HEK293 (cell line): ENCODE results near the gene PVALEF.
A peak's percentile ranks its signal among the peaks of the same experiment; 100 is the strongest.

Experiments
- CTCF ChIA-PET: fragments of 350-600 bp; formaldehyde crosslinking; extraction: SDS; loops from one replicate; lab custom pipeline; 2021; ENCODE audit warnings: antibody characterized with exemption; lab: Yijun Ruan, JAX
- POLR2A ChIA-PET: fragments of 300-600 bp; formaldehyde crosslinking; extraction: SDS; loops from one replicate; lab custom pipeline; 2020; ENCODE audit warnings: antibody characterized with exemption, inconsistent platforms; lab: Yijun Ruan, JAX
- H3K27ac ChIP-seq: fragments of 200-500 bp; sonication (Bioruptor generic); 2 replicates; pipeline ENCODE4 v1.5.1; 2014; ENCODE audit warnings: low read depth, low read length, control low read depth, inconsistent platforms; ENCODE audit errors: extremely low read depth
- H3K36me3 ChIP-seq, 2 experiments: fragments of 200-500 bp in 1 of 2; sonication (Bioruptor generic) in 1 of 2; 1 replicate in 1 of 2; 2 replicates in 1 of 2; pipeline ENCODE4 v1.5.1; 2014 to 2017; ENCODE audit warnings: inconsistent platforms in 2 of 2, low read length in 2 of 2; ENCODE audit not compliant: control insufficient read depth in 2 of 2, insufficient read depth in 1 of 2
- H3K4me1 ChIP-seq: fragments of 200-500 bp; sonication (Bioruptor generic); 2 replicates; pipeline ENCODE4 v1.5.1; 2014; ENCODE audit warnings: mild to moderate bottlenecking, low read length, inconsistent platforms; ENCODE audit not compliant: control insufficient read depth, insufficient read depth
- H3K4me3 ChIP-seq: 2 replicates; pipeline ENCODE4 v1.5.1; 2011; ENCODE audit warnings: low read depth, mild to moderate bottlenecking, control low read depth, low read length, moderate library complexity
- H3K9me3 ChIP-seq: fragments of 200-500 bp; sonication (Bioruptor generic); 2 replicates; pipeline ENCODE4 v1.5.1; 2014; ENCODE audit warnings: low read depth, low read length, inconsistent platforms; ENCODE audit not compliant: control insufficient read depth, insufficient read depth
- ELK4 ChIP-seq: IDR thresholded peaks from 2 replicates; pipeline ENCODE4 v1.6.1; 2011; ENCODE audit warnings: mild to moderate bottlenecking, low read depth, low read length, borderline replicate concordance
- IKZF3 ChIP-seq: fragments of 450-650 bp; IDR thresholded peaks from 2 replicates; pipeline ENCODE4 v1.5.0; 2018; ENCODE audit warnings: missing biosample characterization, mild to moderate bottlenecking, missing genetic modification characterization, moderate library complexity
- MEIS1 ChIP-seq: sonication (generic); formaldehyde crosslinking; IDR thresholded peaks from 2 replicates; pipeline ENCODE4 v1.8.1; 2022; ENCODE audit warnings: missing genetic modification reagents, mild to moderate bottlenecking, borderline replicate concordance
- PRDM1 ChIP-seq: fragments of 450-650 bp; formaldehyde crosslinking; IDR thresholded peaks from 2 replicates; pipeline ENCODE4; 2016; ENCODE audit warnings: missing biosample characterization, missing genetic modification characterization
- REPIN1 ChIP-seq: fragments of 450-650 bp; formaldehyde crosslinking; IDR thresholded peaks from 2 replicates; pipeline ENCODE4 v1.5.1; 2017; ENCODE audit warnings: missing biosample characterization, missing genetic modification characterization, low read depth
- SALL2 ChIP-seq: fragments of 450-650 bp; formaldehyde crosslinking; IDR thresholded peaks from 2 replicates; pipeline ENCODE4 v1.5.0; 2017; ENCODE audit warnings: missing biosample characterization, mild to moderate bottlenecking, missing genetic modification characterization, borderline replicate concordance
- SP7 ChIP-seq: fragments of 450-650 bp; formaldehyde crosslinking; IDR thresholded peaks from 2 replicates; pipeline ENCODE4 v1.5.1; 2016; ENCODE audit warnings: missing biosample characterization, missing genetic modification characterization
- ZEB2 ChIP-seq: fragments of 450-650 bp; formaldehyde crosslinking; IDR thresholded peaks from 2 replicates; pipeline ENCODE4 v1.5.1; 2016; ENCODE audit warnings: missing biosample characterization, missing genetic modification characterization
- ZFP41 ChIP-seq: fragments of 450-650 bp; formaldehyde crosslinking; IDR thresholded peaks from 2 replicates; pipeline ENCODE4 v1.5.1; 2016; ENCODE audit warnings: missing biosample characterization, missing genetic modification characterization, borderline replicate concordance
- ZNF132 ChIP-seq: fragments of 450-650 bp; formaldehyde crosslinking; IDR thresholded peaks from 2 replicates; pipeline ENCODE4 v1.5.1; 2017; ENCODE audit warnings: missing biosample characterization, missing genetic modification characterization, borderline replicate concordance
- ZNF138 ChIP-seq: fragments of 450-650 bp; formaldehyde crosslinking; IDR thresholded peaks from 2 replicates; pipeline ENCODE4 v1.5.1; 2016; ENCODE audit warnings: missing biosample characterization, missing genetic modification characterization, borderline replicate concordance
- ZNF157 ChIP-seq: fragments of 450-650 bp; formaldehyde crosslinking; IDR thresholded peaks from 2 replicates; pipeline ENCODE4 v1.5.1; 2016; ENCODE audit warnings: missing biosample characterization, missing genetic modification characterization
- ZNF2 ChIP-seq: fragments of 450-650 bp; formaldehyde crosslinking; IDR thresholded peaks from 2 replicates; pipeline ENCODE4 v1.5.1; 2016; ENCODE audit warnings: missing biosample characterization, missing genetic modification characterization
- ZNF202 ChIP-seq: fragments of 450-650 bp; formaldehyde crosslinking; IDR thresholded peaks from 2 replicates; pipeline ENCODE4 v1.5.1; 2016; ENCODE audit warnings: missing biosample characterization, missing genetic modification characterization, borderline replicate concordance
- ZNF350 ChIP-seq: fragments of 450-650 bp; formaldehyde crosslinking; IDR thresholded peaks from 2 replicates; pipeline ENCODE4 v1.5.0; 2017; ENCODE audit warnings: missing biosample characterization, mild to moderate bottlenecking, missing genetic modification characterization
- ZNF398 ChIP-seq: fragments of 450-650 bp; formaldehyde crosslinking; IDR thresholded peaks from 2 replicates; pipeline ENCODE4 v1.5.1; 2017; ENCODE audit warnings: missing biosample characterization, missing genetic modification characterization
- ZNF423 ChIP-seq: fragments of 450-650 bp; formaldehyde crosslinking; IDR thresholded peaks from 2 replicates; pipeline ENCODE4 v1.5.1; 2016; ENCODE audit warnings: missing biosample characterization, missing genetic modification characterization
- ZNF426 ChIP-seq: fragments of 450-650 bp; formaldehyde crosslinking; IDR thresholded peaks from 2 replicates; pipeline ENCODE4 v1.5.1; 2017; ENCODE audit warnings: missing biosample characterization, missing genetic modification characterization, mild to moderate bottlenecking, inconsistent platforms, moderate library complexity
- ZNF488 ChIP-seq: fragments of 450-650 bp; formaldehyde crosslinking; IDR thresholded peaks from 2 replicates; pipeline ENCODE4 v1.5.1; 2016; ENCODE audit warnings: missing biosample characterization, missing genetic modification characterization
- ZNF600 ChIP-seq: fragments of 450-650 bp; formaldehyde crosslinking; IDR thresholded peaks from 2 replicates; pipeline ENCODE4 v1.5.1; 2016; ENCODE audit warnings: missing biosample characterization, missing genetic modification characterization
- ZNF664 ChIP-seq: fragments of 450-650 bp; formaldehyde crosslinking; IDR thresholded peaks from 2 replicates; pipeline ENCODE4 v1.5.1; 2016; ENCODE audit warnings: missing biosample characterization, missing genetic modification characterization
- ZNF76 ChIP-seq: fragments of 450-650 bp; formaldehyde crosslinking; IDR thresholded peaks from 2 replicates; pipeline ENCODE4; 2016; ENCODE audit warnings: low read depth, missing biosample characterization, missing genetic modification characterization, borderline replicate concordance
- ZNF768 ChIP-seq: fragments of 450-650 bp; formaldehyde crosslinking; IDR thresholded peaks from 2 replicates; pipeline ENCODE4 v1.5.1; 2018; ENCODE audit warnings: missing biosample characterization, mild to moderate bottlenecking, missing genetic modification characterization
- TF ChIP-seq, protein P1 (sequence below): fragments of 450-650 bp; formaldehyde crosslinking; optimal IDR thresholded peaks from 2 replicates; pipeline ENCODE3; 2016; ENCODE audit warnings: missing biosample characterization, mild to moderate bottlenecking, missing genetic modification characterization
- TF ChIP-seq, protein P2 (sequence below): fragments of 450-650 bp; formaldehyde crosslinking; conservative IDR thresholded peaks from 2 replicates; pipeline ENCODE4 v1.5.1; 2016; ENCODE audit warnings: low read depth, missing biosample characterization, missing genetic modification characterization

PVALEF gene

GRCh38 chr17:81161536-81161935, 3.8 kb upstream of the PVALEF start:
- Histone ChIP-seq H3K4me1 (peaks cover 2% of the 10 kb centered on the region; the same call in 1 of the 2 replicates), H3K4me3 (no peak overlapping the region), H3K27ac (no peak overlapping the region), H3K36me3 (no peaks in the 10 kb centered on the region), H3K9me3 (no peaks in the 10 kb centered on the region)
- ChIA-PET POLR2A (no interaction called here), CTCF (no interaction called here)
- TF ChIP-seq PRDM1 (no peak), SP7 (no peak), ZNF768 (tag by site-specific recombination) (0 out of 2 replicates have a peak, but pooled peaks have one; percentile 44), IKZF3 (tag by site-specific recombination) (no peak), ZNF664 (tag by site-specific recombination) (no peak)

DNA sequence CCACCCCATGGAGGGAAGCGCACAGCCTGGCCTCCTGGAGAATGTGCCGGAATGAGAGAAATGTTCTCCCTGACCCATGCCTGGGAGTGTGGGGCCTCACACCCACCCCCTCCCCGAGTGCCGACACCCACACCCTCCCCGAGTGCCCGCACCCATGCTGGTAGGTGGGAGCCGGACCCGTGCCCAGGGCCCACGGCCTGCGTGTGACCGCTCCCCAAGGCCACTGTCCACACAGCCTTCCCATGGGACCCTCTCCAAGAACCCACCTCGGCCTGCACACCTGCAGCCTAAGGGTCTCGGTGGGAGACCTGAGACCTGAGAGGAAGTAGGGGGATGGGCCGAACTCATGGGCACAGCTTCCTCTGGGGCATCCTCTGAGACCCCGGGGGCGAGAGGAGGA, 3.3 kb upstream of the PVALEF start:
- CTCF ChIA-PET, result no interaction called here
- TF ChIP-seq ELK4 (no peak), ZNF138 (no peak), ZFP41 (no peak), ZNF423 (no peak), ZNF202 (tag by site-specific recombination) (no peak), SALL2 (tag by site-specific recombination) (no peak), ZNF600 (tag by site-specific recombination) (no peak), REPIN1 (tag by site-specific recombination) (no peak), ZEB2 (tag by site-specific recombination) (no peak), ZNF350 (tag by site-specific recombination) (no peak), ZNF2 (tag by site-specific recombination) (no peak)
- TF ChIP-seq, protein P1, sequence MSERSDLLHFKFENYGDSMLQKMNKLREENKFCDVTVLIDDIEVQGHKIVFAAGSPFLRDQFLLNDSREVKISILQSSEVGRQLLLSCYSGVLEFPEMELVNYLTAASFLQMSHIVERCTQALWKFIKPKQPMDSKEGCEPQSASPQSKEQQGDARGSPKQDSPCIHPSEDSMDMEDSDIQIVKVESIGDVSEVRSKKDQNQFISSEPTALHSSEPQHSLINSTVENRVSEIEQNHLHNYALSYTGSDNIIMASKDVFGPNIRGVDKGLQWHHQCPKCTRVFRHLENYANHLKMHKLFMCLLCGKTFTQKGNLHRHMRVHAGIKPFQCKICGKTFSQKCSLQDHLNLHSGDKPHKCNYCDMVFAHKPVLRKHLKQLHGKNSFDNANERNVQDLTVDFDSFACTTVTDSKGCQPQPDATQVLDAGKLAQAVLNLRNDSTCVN (tag by site-specific recombination), result no peak
- TF ChIP-seq, all 188 proteins: peak for 0
- POLR2A ChIA-PET, result interaction anchor here (0.6 kb wide), 1 partner anchor 59 kb away, joined by 3 read pairs; no protein-coding TSS in a partner anchor
- Histone ChIP-seq H3K4me3 (no peak overlapping the region), H3K27ac (no peak overlapping the region), H3K36me3 (no peaks in the 10 kb centered on the region), H3K4me1 (peaks cover 2% of the 10 kb centered on the region; the same call in 1 of the 2 replicates), H3K9me3 (no peaks in the 10 kb centered on the region)

GRCh38 chr17:81162491-81162890, 2.8 kb upstream of the PVALEF start:
- H3K4me3 ChIP-seq, result no peak overlapping the region
- H3K9me3 ChIP-seq, result no peaks in the 10 kb centered on the region
- CTCF ChIA-PET, result no interaction called here
- peaks cover 2% of the 10 kb centered on the region; the same call in 1 of the 2 replicates for H3K4me1 ChIP-seq
- no peak overlapping the region for H3K27ac ChIP-seq
- POLR2A ChIA-PET, result interaction anchor here (0.6 kb wide), 1 partner anchor 59 kb away, joined by 3 read pairs; no protein-coding TSS in a partner anchor
- H3K36me3 ChIP-seq, result no peaks in the 10 kb centered on the region
- no peak for TF ChIP-seq ZNF132 (tag by site-specific recombination)
- no peak for TF ChIP-seq ZNF398 (tag by site-specific recombination)
- no peak for TF ChIP-seq ZNF157 (tag by site-specific recombination)
- TF ChIP-seq MEIS1 (CRISPR knock-in tag), result no peak
- no peak for TF ChIP-seq ZNF426
- no peak for TF ChIP-seq ZNF76 (tag by site-specific recombination)
- TF ChIP-seq, protein P2, sequence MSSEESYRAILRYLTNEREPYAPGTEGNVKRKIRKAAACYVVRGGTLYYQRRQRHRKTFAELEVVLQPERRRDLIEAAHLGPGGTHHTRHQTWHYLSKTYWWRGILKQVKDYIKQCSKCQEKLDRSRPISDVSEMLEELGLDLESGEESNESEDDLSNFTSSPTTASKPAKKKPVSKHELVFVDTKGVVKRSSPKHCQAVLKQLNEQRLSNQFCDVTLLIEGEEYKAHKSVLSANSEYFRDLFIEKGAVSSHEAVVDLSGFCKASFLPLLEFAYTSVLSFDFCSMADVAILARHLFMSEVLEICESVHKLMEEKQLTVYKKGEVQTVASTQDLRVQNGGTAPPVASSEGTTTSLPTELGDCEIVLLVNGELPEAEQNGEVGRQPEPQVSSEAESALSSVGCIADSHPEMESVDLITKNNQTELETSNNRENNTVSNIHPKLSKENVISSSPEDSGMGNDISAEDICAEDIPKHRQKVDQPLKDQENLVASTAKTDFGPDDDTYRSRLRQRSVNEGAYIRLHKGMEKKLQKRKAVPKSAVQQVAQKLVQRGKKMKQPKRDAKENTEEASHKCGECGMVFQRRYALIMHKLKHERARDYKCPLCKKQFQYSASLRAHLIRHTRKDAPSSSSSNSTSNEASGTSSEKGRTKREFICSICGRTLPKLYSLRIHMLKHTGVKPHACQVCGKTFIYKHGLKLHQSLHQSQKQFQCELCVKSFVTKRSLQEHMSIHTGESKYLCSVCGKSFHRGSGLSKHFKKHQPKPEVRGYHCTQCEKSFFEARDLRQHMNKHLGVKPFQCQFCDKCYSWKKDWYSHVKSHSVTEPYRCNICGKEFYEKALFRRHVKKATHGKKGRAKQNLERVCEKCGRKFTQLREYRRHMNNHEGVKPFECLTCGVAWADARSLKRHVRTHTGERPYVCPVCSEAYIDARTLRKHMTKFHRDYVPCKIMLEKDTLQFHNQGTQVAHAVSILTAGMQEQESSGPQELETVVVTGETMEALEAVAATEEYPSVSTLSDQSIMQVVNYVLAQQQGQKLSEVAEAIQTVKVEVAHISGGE (tag by site-specific recombination), result no peak
- TF ChIP-seq ZNF488 (tag by site-specific recombination), result no peak
